ENCODE results near the gene ATP7A.
A peak's percentile ranks its signal among the peaks of the same experiment; 100 is the strongest.

ATP7A gene

GRCh38 chrX:77922787-77923186 is 12.3 kb downstream of the ATP7A start:
- Histone ChIP-seq H3K4me1 (ENCODE audit: insufficient read depth, low read length, poor library complexity, severe bottlenecking) (peaks cover 3% of the 10 kb centered on the region), H4K20me1 (ENCODE audit: insufficient read depth, low read length, poor library complexity, severe bottlenecking) (no peaks in the 10 kb centered on the region), H3K9me2 (replicated peaks; ENCODE audit: low read depth, low read length) (no peaks in the 10 kb centered on the region), H3K27me3 (ENCODE audit: insufficient read depth, low read length, poor library complexity, severe bottlenecking) (no peaks in the 10 kb centered on the region), H3K36me3 (ENCODE audit: insufficient read depth, low read length) (no peaks in the 10 kb centered on the region), H3K9ac (ENCODE audit: low read depth, low read length, poor library complexity, severe bottlenecking) (no peak overlapping the region), H2AFZ (ENCODE audit: low read length) (no peak overlapping the region), H3K4me3 (ENCODE audit: low read length, poor library complexity, severe bottlenecking) (no peak overlapping the region), H3K79me2 (ENCODE audit: insufficient read depth, low read length) (no peaks in the 10 kb centered on the region), H3K9me3 (ENCODE audit: insufficient read depth, low read depth, low read length) (no peaks in the 10 kb centered on the region), H3K4me2 (ENCODE audit: low read depth, low read length, poor library complexity, severe bottlenecking) (no peak overlapping the region), H3F3A (ENCODE audit: low read depth) (no peaks in the 10 kb centered on the region)
- TF ChIP-seq EZH2phosphoT487 (IDR thresholded peaks at IDR 0.05; ENCODE audit: borderline replicate concordance), result no peak

DNA sequence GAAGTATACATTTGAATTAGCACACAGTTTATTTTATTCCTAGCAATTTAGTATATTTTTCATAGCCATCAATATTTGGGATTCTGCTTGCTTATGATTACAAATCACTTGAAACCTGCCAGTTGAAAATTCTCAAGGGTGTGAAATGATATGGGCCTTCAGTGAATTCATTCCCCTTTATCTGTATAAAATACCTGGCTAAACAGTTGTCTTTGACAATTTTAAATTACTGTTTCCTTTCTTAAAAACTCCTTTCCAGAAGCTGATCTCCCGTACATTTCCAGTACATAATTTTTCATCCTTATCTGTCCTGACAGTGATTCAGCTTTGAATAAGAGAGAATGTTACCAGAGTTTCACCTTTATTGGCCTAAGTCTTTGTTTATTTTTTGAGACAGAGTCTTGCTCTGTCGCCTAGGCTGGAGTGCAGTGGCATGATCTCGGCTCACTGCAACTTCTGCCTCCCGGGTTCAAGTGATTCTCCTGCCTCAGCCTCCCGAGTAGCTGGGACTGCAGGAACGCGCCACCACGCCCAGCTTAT is 13.9 kb downstream of the ATP7A start:
- Histone ChIP-seq H3K4me2 (ENCODE audit: low read depth, low read length, poor library complexity, severe bottlenecking) (no peak overlapping the region), H3K9me2 (replicated peaks; ENCODE audit: low read depth, low read length) (no peaks in the 10 kb centered on the region), H3K27me3 (ENCODE audit: insufficient read depth, low read length, poor library complexity, severe bottlenecking) (no peaks in the 10 kb centered on the region), H3F3A (ENCODE audit: low read depth) (no peaks in the 10 kb centered on the region), H3K9ac (ENCODE audit: low read depth, low read length, poor library complexity, severe bottlenecking) (no peak overlapping the region), H2AFZ (ENCODE audit: low read length) (no peak overlapping the region), H3K9me3 (ENCODE audit: insufficient read depth, low read depth, low read length) (no peaks in the 10 kb centered on the region), H3K36me3 (ENCODE audit: insufficient read depth, low read length) (no peaks in the 10 kb centered on the region), H3K4me3 (ENCODE audit: low read length, poor library complexity, severe bottlenecking) (no peak overlapping the region), H3K4me1 (ENCODE audit: insufficient read depth, low read length, poor library complexity, severe bottlenecking) (peaks cover 3% of the 10 kb centered on the region), H3K79me2 (ENCODE audit: insufficient read depth, low read length) (no peaks in the 10 kb centered on the region), H4K20me1 (ENCODE audit: insufficient read depth, low read length, poor library complexity, severe bottlenecking) (no peaks in the 10 kb centered on the region)
- TF ChIP-seq EZH2phosphoT487 (IDR thresholded peaks at IDR 0.05; ENCODE audit: borderline replicate concordance) (no peak), CTCF (conservative IDR thresholded peaks at IDR 0.05; ENCODE audit: low read length) (no peak)

DNA sequence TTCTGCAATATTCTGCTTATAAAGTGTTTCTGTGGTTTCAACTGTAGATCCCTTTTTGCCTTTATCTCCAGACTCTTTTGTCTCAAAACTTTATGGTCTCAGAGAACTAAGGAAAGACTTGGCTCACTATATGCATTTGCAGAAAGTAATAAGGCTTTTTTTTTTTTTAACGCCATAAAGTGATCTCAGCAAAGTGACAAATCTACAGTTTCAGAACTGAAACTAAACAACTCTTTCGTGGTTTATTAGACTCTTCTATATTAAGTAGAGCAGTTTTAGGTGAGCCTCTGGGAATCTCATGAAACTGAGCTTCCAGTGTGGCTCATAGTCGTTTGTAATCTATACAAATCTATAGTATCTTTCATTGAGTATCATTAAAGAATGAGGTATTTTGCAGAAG is 15.3 kb downstream of the ATP7A start:
- Histone ChIP-seq H3K4me2 (ENCODE audit: low read depth, low read length, poor library complexity, severe bottlenecking) (peak overlapping the region; percentile 65), H4K20me1 (ENCODE audit: insufficient read depth, low read length, poor library complexity, severe bottlenecking) (no peaks in the 10 kb centered on the region), H3K4me1 (ENCODE audit: insufficient read depth, low read length, poor library complexity, severe bottlenecking) (peaks cover 3% of the 10 kb centered on the region), H2AFZ (ENCODE audit: low read length) (no peak overlapping the region), H3K4me3 (ENCODE audit: low read length, poor library complexity, severe bottlenecking) (peak overlapping the region; percentile 49), H3K9me3 (ENCODE audit: insufficient read depth, low read depth, low read length) (no peaks in the 10 kb centered on the region), H3K27me3 (ENCODE audit: insufficient read depth, low read length, poor library complexity, severe bottlenecking) (no peaks in the 10 kb centered on the region), H3K9me2 (replicated peaks; ENCODE audit: low read depth, low read length) (no peaks in the 10 kb centered on the region), H3K79me2 (ENCODE audit: insufficient read depth, low read length) (no peaks in the 10 kb centered on the region), H3K36me3 (ENCODE audit: insufficient read depth, low read length) (no peaks in the 10 kb centered on the region), H3K9ac (ENCODE audit: low read depth, low read length, poor library complexity, severe bottlenecking) (peak overlapping the region; percentile 35), H3F3A (ENCODE audit: low read depth) (no peaks in the 10 kb centered on the region)
- TF ChIP-seq CTCF (conservative IDR thresholded peaks at IDR 0.05; ENCODE audit: low read length) (no peak), EZH2phosphoT487 (IDR thresholded peaks at IDR 0.05; ENCODE audit: borderline replicate concordance) (no peak)

DNA sequence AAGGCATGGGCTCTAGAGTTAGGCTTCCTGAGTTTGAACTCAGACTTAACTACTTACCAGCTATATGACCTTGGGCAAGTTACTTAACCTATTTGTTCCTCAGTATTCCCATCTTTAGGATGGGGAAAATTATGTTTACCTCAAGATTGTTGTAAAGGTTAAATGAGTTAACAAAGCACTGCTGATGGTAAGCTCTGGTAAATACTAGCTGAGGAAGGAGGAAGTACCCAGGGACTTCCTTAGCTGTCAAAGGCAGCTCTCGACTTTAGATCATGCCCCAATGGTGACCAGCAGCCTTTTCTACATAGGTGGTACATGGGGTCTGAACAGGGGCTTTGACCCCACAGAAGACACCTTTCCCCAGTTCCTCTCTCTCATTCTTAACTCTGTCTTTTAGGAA is 20.1 kb downstream of the ATP7A start:
- no peak overlapping the region for H2AFZ ChIP-seq (ENCODE audit: low read length)
- H3K9me3 ChIP-seq (ENCODE audit: insufficient read depth, low read depth, low read length), result no peaks in the 10 kb centered on the region
- H3K27me3 ChIP-seq (ENCODE audit: insufficient read depth, low read length, poor library complexity, severe bottlenecking), result no peaks in the 10 kb centered on the region
- no peak overlapping the region for H3K4me2 ChIP-seq (ENCODE audit: low read depth, low read length, poor library complexity, severe bottlenecking)
- H3K9me2 ChIP-seq (replicated peaks; ENCODE audit: low read depth, low read length), result no peaks in the 10 kb centered on the region
- no peak overlapping the region for H3K4me3 ChIP-seq (ENCODE audit: low read length, poor library complexity, severe bottlenecking)
- H3K4me1 ChIP-seq (ENCODE audit: insufficient read depth, low read length, poor library complexity, severe bottlenecking), result peaks cover 3% of the 10 kb centered on the region
- H3K36me3 ChIP-seq (ENCODE audit: insufficient read depth, low read length), result no peaks in the 10 kb centered on the region
- H3K79me2 ChIP-seq (ENCODE audit: insufficient read depth, low read length), result no peaks in the 10 kb centered on the region
- H4K20me1 ChIP-seq (ENCODE audit: insufficient read depth, low read length, poor library complexity, severe bottlenecking), result no peaks in the 10 kb centered on the region
- no peak overlapping the region for H3K9ac ChIP-seq (ENCODE audit: low read depth, low read length, poor library complexity, severe bottlenecking)
- no peaks in the 10 kb centered on the region for H3F3A ChIP-seq (ENCODE audit: low read depth)
- TF ChIP-seq CTCF (conservative IDR thresholded peaks at IDR 0.05; ENCODE audit: low read length) (no peak), EZH2phosphoT487 (IDR thresholded peaks at IDR 0.05; ENCODE audit: borderline replicate concordance) (no peak)
